Ascending aorta (tissue), 2 donors: ENCODE measurements around the gene NENF. TPM values are rescaled to one million over a fixed set of nuclear protein-coding genes. Genes with fewer than 3 reads are reported as not detected.
A peak's percentile ranks its signal among the peaks of the same experiment; 100 is the strongest.

Source experiments
- DNase-seq, 2 donors: peaks; one replicate each; pipeline ENCODE4 v3.0.0-alpha.2; 2019; ENCODE audit warnings: low spot score in 2 of 2
- H3K27ac ChIP-seq, 2 donors: fragments of 200-600 bp; sonication (generic); one replicate each; pipeline ENCODE4 v1.5.1; 2016 to 2017; ENCODE audit warnings: mild to moderate bottlenecking in 1 of 2
- H3K27me3 ChIP-seq: fragments of 200-600 bp; sonication (generic); one replicate; pipeline ENCODE4 v1.5.1; 2017
- H3K36me3 ChIP-seq, 2 donors: fragments of 200-600 bp; sonication (generic); one replicate each; pipeline ENCODE4 v1.5.1; 2016
- H3K4me1 ChIP-seq, 2 donors: fragments of 200-600 bp; sonication (generic); one replicate each; pipeline ENCODE4 v1.5.1; 2016 to 2017; ENCODE audit warnings: mild to moderate bottlenecking in 1 of 2
- H3K4me3 ChIP-seq, 2 donors: fragments of 200-600 bp; sonication (generic); one replicate each; pipeline ENCODE4 v1.5.1; 2016 to 2017; ENCODE audit warnings: mild to moderate bottlenecking in 1 of 2
- H3K9me3 ChIP-seq, 2 donors: fragments of 200-600 bp; sonication (generic); one replicate each; pipeline ENCODE4 v1.5.1; 2016
- intact Hi-C: fragments of 100-400 bp; cut with DNase I; formaldehyde crosslinking; loops from one replicate; pipeline ENCODE4 v1.15.1; 2023
- total RNA-seq: library from RNA; depleted of rRNA; stranded (reverse); fragments of >200 nt; gene quantifications from one replicate; pipeline ENCODE4 v1.1.0, GENCODE V29; 2016
- TF ChIP-seq, protein P1 (sequence below), 3 experiments: fragments of 200-600 bp in 2 of 3; fragments of 450-650 bp in 1 of 3; sonication (generic) in 2 of 3; IDR thresholded peaks; one replicate each; pipeline ENCODE4 v1.5.1; 2016 to 2019; ENCODE audit warnings: antibody characterized with exemption in 3 of 3, mild to moderate bottlenecking in 1 of 3, moderate library complexity in 1 of 3

The NENF gene
- total RNA-seq, 1 donor from 2014 or later, result 186 TPM

DNA sequence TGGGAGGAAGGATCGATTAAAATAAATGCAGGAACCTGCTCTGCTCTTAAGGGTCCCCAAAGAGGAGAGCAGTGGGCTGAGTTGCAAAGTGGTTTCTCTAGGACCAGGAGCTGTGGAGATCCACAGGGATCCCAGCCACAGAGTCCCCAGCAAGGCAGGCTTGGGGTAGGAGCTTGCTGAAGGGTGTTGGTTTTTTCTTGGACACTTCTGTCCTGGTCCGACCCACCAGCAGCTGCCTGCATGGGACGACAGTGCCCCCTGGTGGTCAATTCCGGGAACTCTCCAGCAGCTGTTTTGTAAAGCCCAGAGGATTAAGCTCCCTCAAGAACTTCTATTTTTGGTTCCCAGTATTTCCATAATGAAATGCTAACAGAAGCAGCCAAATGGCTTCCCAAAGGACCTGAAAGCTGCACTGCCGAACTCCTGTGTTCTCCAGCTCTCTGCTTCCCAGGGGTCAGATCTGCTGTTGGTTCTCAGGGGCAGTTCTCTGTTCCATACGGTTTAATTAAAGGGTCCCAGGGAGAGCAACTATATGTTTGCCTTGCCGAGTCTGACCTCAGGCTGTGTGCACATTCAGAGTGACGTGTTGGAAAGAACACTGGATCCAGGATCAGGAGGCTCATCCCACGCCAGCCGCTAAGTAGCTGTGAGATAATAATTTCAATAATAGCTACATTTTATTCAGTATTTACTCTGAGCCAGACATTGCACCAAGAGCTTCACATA, 23.2 kb downstream of the NENF start:
- Histone ChIP-seq H3K27ac (peak overlapping the region; percentile 43 to 78), H3K36me3 (no peaks in the 10 kb centered on the region), H3K27me3 (no peaks in the 10 kb centered on the region), H3K9me3 (no peaks in the 10 kb centered on the region), H3K4me3 (peak overlapping the region in 1 of 2 donors; percentile 31), H3K4me1 (peaks cover 13 to 24% of the 10 kb centered on the region in 2 donors)
- DNase-seq, result peak; percentile 55 to 96
- intact Hi-C loops, result loop anchor here (1.0 to 10.0 kb wide), 6 partner anchors 87 to 621 kb away; partner anchors contain the start of genes ANGEL2, FLVCR1 and LPGAT1
- TF ChIP-seq, protein P1, sequence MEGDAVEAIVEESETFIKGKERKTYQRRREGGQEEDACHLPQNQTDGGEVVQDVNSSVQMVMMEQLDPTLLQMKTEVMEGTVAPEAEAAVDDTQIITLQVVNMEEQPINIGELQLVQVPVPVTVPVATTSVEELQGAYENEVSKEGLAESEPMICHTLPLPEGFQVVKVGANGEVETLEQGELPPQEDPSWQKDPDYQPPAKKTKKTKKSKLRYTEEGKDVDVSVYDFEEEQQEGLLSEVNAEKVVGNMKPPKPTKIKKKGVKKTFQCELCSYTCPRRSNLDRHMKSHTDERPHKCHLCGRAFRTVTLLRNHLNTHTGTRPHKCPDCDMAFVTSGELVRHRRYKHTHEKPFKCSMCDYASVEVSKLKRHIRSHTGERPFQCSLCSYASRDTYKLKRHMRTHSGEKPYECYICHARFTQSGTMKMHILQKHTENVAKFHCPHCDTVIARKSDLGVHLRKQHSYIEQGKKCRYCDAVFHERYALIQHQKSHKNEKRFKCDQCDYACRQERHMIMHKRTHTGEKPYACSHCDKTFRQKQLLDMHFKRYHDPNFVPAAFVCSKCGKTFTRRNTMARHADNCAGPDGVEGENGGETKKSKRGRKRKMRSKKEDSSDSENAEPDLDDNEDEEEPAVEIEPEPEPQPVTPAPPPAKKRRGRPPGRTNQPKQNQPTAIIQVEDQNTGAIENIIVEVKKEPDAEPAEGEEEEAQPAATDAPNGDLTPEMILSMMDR (IDR thresholded peaks at IDR 0.05), result peak; percentile 94 to 98 (median 94)

DNA sequence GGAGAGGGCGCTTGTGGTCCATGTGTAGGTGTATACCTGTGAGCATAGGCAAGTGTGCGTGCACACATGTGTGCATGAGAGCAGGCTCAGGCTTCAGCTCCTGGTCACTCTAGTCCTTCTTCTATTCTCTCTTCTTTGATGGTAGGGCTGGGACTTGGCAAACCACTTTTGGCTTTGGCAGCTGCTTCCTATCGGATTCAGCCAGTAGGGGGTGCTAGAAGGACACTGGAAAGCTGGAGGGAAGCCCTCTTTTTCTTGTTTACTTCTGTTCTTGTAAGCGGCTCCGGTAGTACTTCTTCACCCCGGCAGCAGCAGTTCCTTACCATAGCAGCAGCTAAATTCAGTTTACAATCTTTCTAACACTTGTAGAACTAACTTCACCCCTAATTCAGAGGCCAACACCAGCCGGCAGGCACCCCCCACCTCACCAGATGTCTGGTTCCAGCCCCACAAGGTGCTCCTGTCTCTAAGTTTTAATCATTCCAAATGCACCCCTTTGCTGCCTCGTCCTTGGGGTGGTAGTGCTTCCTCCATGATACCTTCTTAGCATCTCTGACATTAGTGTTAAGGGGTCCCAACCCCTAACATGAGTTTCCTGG, 25.1 kb downstream of the NENF start:
- DNase-seq, result no peak
- intact Hi-C loops, result loop anchor here (2.0 to 10.0 kb wide), 5 partner anchors 89 to 623 kb away; partner anchors contain the start of genes ANGEL2, FLVCR1 and LPGAT1
- no peak overlapping the region for H3K4me3 ChIP-seq
- peaks cover 9 to 16% of the 10 kb centered on the region in 2 donors for H3K4me1 ChIP-seq
- no peaks in the 10 kb centered on the region for H3K9me3 ChIP-seq
- no peak overlapping the region for H3K27ac ChIP-seq
- H3K27me3 ChIP-seq, result no peaks in the 10 kb centered on the region
- no peaks in the 10 kb centered on the region for H3K36me3 ChIP-seq
- TF ChIP-seq, protein P1 (IDR thresholded peaks at IDR 0.05), result peak; percentile 19 to 48 (median 31)

DNA sequence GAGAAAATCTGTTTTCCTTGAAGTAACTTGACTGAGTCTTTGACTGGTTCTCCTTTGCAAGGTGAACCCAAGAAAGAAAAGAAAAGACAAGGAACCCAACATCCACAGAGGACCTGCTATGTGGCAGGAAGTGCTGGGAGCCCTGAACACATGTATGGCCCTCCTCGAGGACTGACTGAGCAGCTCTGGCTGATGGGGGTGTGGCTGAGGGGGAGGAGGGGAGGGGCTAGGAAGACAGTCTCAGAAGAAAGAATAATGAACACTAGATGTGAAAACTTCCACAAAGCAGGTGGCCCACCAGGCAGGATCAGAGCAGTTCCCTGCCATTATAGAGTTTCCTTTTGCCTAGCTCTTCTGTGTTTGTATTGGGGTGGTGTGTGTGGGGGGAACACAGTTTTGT, 26.1 kb downstream of the NENF start:
- peaks cover 4 to 7% of the 10 kb centered on the region in 2 donors for H3K4me1 ChIP-seq
- no peak overlapping the region for H3K4me3 ChIP-seq
- no peaks in the 10 kb centered on the region for H3K27me3 ChIP-seq
- no peak for DNase-seq
- intact Hi-C loops, result loop anchor here (10.0 kb wide), 3 partner anchors 396 to 624 kb away; partner anchors contain the start of genes ANGEL2, FLVCR1 and LPGAT1
- H3K9me3 ChIP-seq, result no peaks in the 10 kb centered on the region
- H3K36me3 ChIP-seq, result no peaks in the 10 kb centered on the region
- H3K27ac ChIP-seq, result no peak overlapping the region
- TF ChIP-seq, protein P1 (IDR thresholded peaks at IDR 0.05), result no peak

DNA sequence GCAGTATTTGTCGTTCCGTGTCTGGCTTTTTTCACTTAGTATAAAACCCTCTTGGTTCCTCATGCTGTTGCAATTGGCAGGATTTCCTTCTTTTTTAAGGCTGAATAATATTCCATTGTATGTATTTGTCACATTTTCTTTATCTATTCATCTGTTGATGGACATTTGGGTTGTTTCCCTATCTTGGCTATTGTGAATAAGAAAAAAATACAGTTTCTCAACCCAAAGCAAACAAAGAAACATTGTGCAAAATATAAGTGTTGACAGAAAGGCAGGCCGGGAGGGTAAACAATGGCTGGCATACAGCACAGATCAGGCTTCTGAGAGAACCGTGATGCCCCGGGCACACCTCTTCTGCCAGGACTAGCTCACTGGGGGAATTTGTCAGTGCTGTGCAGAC, 26.9 kb downstream of the NENF start:
- Histone ChIP-seq H3K4me1 (peaks cover 4% of the 10 kb centered on the region in 2 donors), H3K4me3 (no peak overlapping the region), H3K27ac (no peak overlapping the region), H3K27me3 (no peaks in the 10 kb centered on the region), H3K9me3 (no peaks in the 10 kb centered on the region), H3K36me3 (no peaks in the 10 kb centered on the region)
- intact Hi-C loops, result loop anchor here (10.0 kb wide), 3 partner anchors 395 to 625 kb away; partner anchors contain the start of genes ANGEL2, FLVCR1 and LPGAT1
- TF ChIP-seq, protein P1 (IDR thresholded peaks at IDR 0.05), result no peak
- no peak for DNase-seq

DNA sequence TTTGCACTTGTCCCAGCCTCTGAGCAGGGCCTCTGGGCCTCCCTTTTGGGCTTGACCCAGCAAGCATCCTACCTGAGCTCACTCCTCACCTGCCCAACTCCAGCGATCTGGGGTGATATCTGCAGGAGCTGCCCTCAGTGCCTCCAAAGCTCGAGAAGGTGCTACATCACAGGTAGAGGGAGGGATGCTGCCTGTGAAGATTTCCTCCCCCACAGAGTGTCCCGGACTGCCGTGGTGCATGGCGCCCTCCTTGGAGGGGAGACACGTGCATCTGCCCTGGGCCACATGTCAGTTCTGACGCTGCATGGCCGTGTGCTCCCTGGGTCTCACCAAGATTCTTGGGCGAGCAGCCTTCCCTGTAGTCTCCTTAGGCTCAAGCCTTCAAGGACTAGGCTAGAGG, 27.7 kb downstream of the NENF start:
- intact Hi-C loops, result no loop called here
- Histone ChIP-seq H3K27ac (no peak overlapping the region), H3K4me1 (peaks cover 4% of the 10 kb centered on the region in 2 donors), H3K4me3 (no peak overlapping the region), H3K27me3 (no peaks in the 10 kb centered on the region), H3K9me3 (no peaks in the 10 kb centered on the region), H3K36me3 (no peaks in the 10 kb centered on the region)
- TF ChIP-seq, protein P1 (IDR thresholded peaks at IDR 0.05), result no peak
- DNase-seq, result no peak
